Suprapubic skin (tissue), 4 donors: Measurements from ENCODE around the gene IRAK1.

Source experiments
- EP300 ChIP-seq: sonication (generic); formaldehyde crosslinking; IDR thresholded peaks from one replicate; pipeline ENCODE4 v1.6.1; 2017; ENCODE audit warnings: antibody characterized with exemption
- POLR2AphosphoS5 ChIP-seq, 3 donors: sonication (generic); formaldehyde crosslinking; IDR thresholded peaks; one replicate each; pipeline ENCODE4 v1.6.1; 2017; ENCODE audit warnings: antibody characterized with exemption in 3 of 3
- TF ChIP-seq, protein P1 (sequence below), 2 donors: fragments of 200-600 bp in 1 of 2; fragments of 450-650 bp in 1 of 2; sonication (generic) in 1 of 2; IDR thresholded peaks; one replicate each; pipeline ENCODE4 v1.5.1; 2016 to 2019; ENCODE audit warnings: antibody characterized with exemption in 2 of 2, mild to moderate bottlenecking in 1 of 2, moderate library complexity in 1 of 2

DNA sequence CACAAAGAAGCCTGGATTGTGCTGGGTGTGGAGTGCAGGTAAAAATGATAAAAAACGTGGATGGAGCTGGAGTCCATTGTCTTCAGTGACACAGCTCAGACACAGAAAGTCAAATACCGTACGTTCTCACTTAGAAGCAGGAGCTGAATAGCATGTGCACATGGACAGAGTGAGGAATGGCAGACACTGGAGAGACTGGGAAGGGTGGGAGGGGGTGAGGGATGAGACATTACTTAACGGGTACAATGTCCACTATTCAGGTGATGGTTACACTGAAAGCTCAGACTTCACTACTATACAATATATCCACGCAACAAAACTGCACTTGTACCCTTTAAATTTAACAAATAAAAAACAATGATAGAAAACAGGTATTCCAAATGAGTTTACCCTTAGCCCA is 18.1 kb upstream of the IRAK1 start:
- TF ChIP-seq EP300 (no peak), POLR2AphosphoS5 (IDR thresholded peaks at IDR 0.05) (no peak)
- TF ChIP-seq, protein P1, sequence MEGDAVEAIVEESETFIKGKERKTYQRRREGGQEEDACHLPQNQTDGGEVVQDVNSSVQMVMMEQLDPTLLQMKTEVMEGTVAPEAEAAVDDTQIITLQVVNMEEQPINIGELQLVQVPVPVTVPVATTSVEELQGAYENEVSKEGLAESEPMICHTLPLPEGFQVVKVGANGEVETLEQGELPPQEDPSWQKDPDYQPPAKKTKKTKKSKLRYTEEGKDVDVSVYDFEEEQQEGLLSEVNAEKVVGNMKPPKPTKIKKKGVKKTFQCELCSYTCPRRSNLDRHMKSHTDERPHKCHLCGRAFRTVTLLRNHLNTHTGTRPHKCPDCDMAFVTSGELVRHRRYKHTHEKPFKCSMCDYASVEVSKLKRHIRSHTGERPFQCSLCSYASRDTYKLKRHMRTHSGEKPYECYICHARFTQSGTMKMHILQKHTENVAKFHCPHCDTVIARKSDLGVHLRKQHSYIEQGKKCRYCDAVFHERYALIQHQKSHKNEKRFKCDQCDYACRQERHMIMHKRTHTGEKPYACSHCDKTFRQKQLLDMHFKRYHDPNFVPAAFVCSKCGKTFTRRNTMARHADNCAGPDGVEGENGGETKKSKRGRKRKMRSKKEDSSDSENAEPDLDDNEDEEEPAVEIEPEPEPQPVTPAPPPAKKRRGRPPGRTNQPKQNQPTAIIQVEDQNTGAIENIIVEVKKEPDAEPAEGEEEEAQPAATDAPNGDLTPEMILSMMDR (IDR thresholded peaks at IDR 0.05), result no peak
